GM18520 (cell line): ENCODE results near the gene REXO1.
"Not testable (repeated sequence)": the region's sequence is repeated elsewhere in the genome, so short reads cannot be mapped to it uniquely, and the experiment has no call there.

Experiments used
- ATAC-seq: cut with Tn5 transposase; IDR thresholded peaks from one replicate; pipeline ENCODE4 v1.9.1; 2021; ENCODE audit not compliant: unreplicated experiment

REXO1 gene

GRCh38 chr19:1848399-1849131 lies at the start of gene REXO1:
REXO1 (minus strand) TSS chr19:1848483; CDS start chr19:1848358, 125 bp downstream.
- ATAC-seq, result peak; percentile 74

- ATAC-seq, result no peak
Observed at GRCh38 chr19:1896508-1896907, 48.2 kb upstream of the REXO1 start.

GRCh38 chr19:1893791-1894190 lies 45.5 kb upstream of the REXO1 start:
- ATAC-seq, result no peak

- no peak for ATAC-seq
Observed at GRCh38 chr19:1889907-1890306, 41.6 kb upstream of the REXO1 start.

- no peak for ATAC-seq
Observed at GRCh38 chr19:1888385-1888784, 40.1 kb upstream of the REXO1 start.

- not testable (repeated sequence) for ATAC-seq
Observed at GRCh38 chr19:1886360-1886759, 38.1 kb upstream of the REXO1 start.

GRCh38 chr19:1885398-1886119 lies 37.3 kb upstream of the REXO1 start, which contains the start of gene ABHD17A:
ABHD17A (minus strand) TSS chr19:1885496; CDS start chr19:1881566, 3,930 bp downstream.
- peak; percentile 73 for ATAC-seq

- no peak for ATAC-seq
Observed at GRCh38 chr19:1884719-1885334, 36.5 kb upstream of the REXO1 start.

GRCh38 chr19:1884291-1884718 lies 36.0 kb upstream of the REXO1 start:
- no peak for ATAC-seq

GRCh38 chr19:1883784-1884183 lies 35.5 kb upstream of the REXO1 start:
- no peak for ATAC-seq

- no peak for ATAC-seq
Observed at GRCh38 chr19:1882786-1883692, 34.8 kb upstream of the REXO1 start.

GRCh38 chr19:1882089-1882785 lies 34.0 kb upstream of the REXO1 start:
- ATAC-seq, result no peak

GRCh38 chr19:1881393-1882088 lies 33.3 kb upstream of the REXO1 start:
- not testable (repeated sequence) for ATAC-seq

- ATAC-seq, result no peak
Observed at GRCh38 chr19:1880611-1881392, 32.5 kb upstream of the REXO1 start.

GRCh38 chr19:1879982-1880381 lies 31.7 kb upstream of the REXO1 start:
- ATAC-seq, result not testable (repeated sequence)

GRCh38 chr19:1878583-1878982 lies 30.3 kb upstream of the REXO1 start:
- ATAC-seq, result not testable (repeated sequence)

- not testable (repeated sequence) for ATAC-seq
Observed at GRCh38 chr19:1877280-1877660, 29.0 kb upstream of the REXO1 start.

GRCh38 chr19:1876496-1877279 lies 28.4 kb upstream of the REXO1 start:
- not testable (repeated sequence) for ATAC-seq
